ENCODE results near the gene FAM124B.

Gene FAM124B

GRCh38 chr2:224401641-224402342 is at the start of gene FAM124B:
TSS of gene FAM124B (minus strand) at chr2:224402107. CDS start at chr2:224401768, 339 bp downstream.
- DNase-seq (ENCODE audit: low read depth in 3 of 3), result peak in 1 of 3 experiments; percentile 4

- DNase-seq (ENCODE audit: low read depth in 3 of 3), result no peak
Measured at GRCh38 chr2:224449212-224450147, 47.6 kb upstream of the FAM124B start.

- no peak for DNase-seq (ENCODE audit: low read depth in 3 of 3)
Measured at GRCh38 chr2:224448236-224448635, 46.3 kb upstream of the FAM124B start.

DNA sequence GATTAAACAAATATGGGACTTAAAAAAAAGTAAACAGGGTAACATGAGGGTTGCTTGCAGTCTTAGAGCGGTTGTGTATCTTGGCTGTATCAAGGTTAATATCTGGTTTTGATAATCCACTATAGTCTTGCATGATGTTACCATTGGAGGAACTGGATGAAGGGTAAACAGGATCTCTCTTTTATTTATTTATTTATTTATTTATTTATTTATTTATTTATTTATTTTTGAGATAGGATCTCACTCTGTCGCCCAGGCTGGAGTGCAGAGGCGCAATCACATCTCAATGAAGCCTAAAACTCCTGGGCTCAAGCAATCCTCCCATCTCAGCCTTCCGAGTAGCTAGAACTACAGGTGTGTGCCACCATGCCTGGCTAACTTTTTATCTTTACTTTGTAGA is 42.9 kb upstream of the FAM124B start:
- DNase-seq (ENCODE audit: low read depth in 3 of 3), result no peak

- no peak for DNase-seq (ENCODE audit: low read depth in 3 of 3)
Measured at GRCh38 chr2:224444021-224444420, 42.1 kb upstream of the FAM124B start.

GRCh38 chr2:224442071-224442967 is 40.4 kb upstream of the FAM124B start:
- DNase-seq (ENCODE audit: low read depth in 3 of 3), result no peak

DNA sequence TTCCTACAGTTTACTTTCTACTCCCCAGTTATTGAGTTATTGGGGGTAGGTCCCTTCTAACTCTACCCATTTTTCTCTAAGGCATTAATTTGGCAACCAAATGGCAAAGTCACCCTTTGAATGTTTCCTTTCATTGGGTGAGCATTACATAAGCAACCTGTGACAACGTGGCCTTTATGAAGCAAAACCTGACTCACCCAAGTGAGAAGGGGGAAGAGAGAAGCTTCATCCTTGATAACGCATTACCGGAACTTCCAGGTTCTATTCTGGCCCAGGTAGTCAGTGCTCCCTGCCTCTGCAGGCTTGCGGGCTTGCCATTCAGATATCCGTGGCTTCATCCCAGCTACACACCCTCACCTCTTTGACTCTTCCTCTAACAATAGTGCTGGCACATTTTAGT is 39.1 kb upstream of the FAM124B start:
- DNase-seq (ENCODE audit: low read depth in 3 of 3), result no peak

- DNase-seq (ENCODE audit: low read depth in 3 of 3), result no peak
Measured at GRCh38 chr2:224438726-224439125, 36.8 kb upstream of the FAM124B start.

DNA sequence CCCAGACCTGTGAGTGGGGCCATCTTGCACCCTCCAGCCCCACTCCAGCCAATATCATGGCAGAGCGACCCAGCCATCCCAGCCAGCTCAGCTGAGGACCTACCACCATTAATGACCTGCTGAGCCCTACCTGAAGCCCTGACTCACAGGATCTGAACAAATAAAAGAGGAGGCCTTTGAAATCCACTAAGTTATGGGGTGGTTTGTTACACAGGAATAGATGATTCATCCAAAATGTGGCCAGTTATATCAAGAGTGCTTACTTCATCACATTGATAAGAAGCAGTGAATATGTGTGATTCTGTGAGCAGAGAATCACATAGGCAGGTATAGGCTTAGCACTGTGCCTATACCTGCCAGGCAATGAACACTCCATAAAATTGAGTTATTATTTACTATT is 34.7 kb upstream of the FAM124B start:
- DNase-seq (ENCODE audit: low read depth in 3 of 3), result no peak

DNA sequence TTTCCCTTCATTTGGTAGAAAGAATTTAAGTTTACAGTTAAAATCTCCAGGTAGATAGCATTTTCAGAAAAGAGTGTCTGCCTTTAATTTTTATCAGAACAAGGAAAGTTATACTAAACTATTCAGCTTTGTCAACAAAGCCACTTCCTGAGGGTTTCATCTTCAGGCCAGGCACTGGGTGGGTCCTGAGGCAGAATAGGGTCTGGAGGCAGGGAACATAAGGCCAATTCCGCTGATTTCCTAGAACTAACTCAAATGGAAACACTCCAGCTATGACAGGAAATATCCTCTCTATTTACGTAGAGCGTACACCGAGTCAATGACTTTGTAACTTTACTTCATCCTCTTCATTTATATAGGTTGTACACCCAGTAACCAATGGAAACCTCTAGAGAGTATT is 32.7 kb upstream of the FAM124B start:
- no peak for DNase-seq (ENCODE audit: low read depth in 3 of 3)

DNA sequence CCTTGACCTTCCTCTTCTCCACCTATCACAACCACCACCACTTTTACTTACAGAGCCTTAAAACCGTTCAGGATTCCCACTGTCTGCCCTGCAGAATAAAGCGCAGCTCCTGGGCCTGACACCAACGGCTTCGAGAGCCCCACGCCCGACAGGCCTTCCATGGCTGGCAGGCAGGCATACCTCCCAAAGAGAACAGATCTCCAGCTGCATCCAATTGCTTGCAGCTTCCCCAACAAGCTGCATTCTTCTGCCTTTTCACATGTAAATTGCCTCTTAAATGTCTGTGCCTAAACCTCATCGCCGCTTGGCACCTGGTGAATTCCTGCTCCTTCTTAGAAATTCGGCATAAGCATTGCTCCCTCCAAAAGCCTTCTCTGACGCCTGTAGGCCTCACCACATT is 31.5 kb upstream of the FAM124B start:
- no peak for DNase-seq (ENCODE audit: low read depth in 3 of 3)

GRCh38 chr2:224432003-224432579 is 30.2 kb upstream of the FAM124B start:
- no peak for DNase-seq (ENCODE audit: low read depth in 3 of 3)

DNA sequence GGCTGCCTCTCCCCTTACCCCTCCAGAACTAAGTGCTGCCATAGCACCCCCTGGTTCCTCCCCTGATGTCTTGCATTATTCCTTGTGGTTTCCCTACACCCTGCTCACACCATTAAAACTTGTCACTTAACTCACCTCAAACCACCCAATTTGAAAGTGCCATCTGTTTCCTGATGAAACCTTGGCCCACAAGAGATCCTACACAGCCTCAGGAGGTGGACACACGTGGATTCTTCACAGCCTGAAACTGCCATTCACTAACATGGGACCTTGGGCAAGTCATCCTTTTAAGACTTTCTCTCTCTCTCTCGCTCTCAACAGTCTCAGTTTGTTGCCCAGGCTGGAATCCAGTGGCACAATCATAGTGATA is 27.5 kb upstream of the FAM124B start:
- no peak for DNase-seq (ENCODE audit: low read depth in 3 of 3)

- DNase-seq (ENCODE audit: low read depth in 3 of 3), result no peak
Measured at GRCh38 chr2:224428787-224429440, 27.0 kb upstream of the FAM124B start.

- DNase-seq (ENCODE audit: low read depth in 3 of 3), result no peak
Measured at GRCh38 chr2:224427471-224427870, 25.6 kb upstream of the FAM124B start.

GRCh38 chr2:224426656-224427055 is 24.7 kb upstream of the FAM124B start:
- no peak for DNase-seq (ENCODE audit: low read depth in 3 of 3)

DNA sequence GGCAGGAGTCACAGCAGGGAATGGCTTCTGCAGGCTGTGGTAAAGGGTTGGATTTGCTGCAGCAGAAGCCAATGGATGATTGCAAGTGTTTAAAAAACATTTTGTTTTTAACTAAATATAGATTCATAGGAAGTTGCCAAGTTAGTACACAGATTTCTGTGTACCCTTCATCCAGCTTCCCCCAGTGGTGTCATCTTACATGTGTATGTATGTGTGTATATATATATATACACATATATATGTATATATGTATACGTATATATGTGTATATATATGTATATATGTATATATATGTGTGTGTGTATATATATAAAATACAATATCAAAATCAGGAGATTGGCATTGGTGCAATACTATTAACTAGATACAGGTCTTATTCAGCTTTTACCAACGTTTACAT is 19.2 kb upstream of the FAM124B start:
- DNase-seq (ENCODE audit: low read depth in 3 of 3), result no peak

- no peak for DNase-seq (ENCODE audit: low read depth in 3 of 3)
Measured at GRCh38 chr2:224417947-224418346, 16.0 kb upstream of the FAM124B start.

GRCh38 chr2:224417361-224417729 is 15.4 kb upstream of the FAM124B start:
- no peak for DNase-seq (ENCODE audit: low read depth in 3 of 3)

GRCh38 chr2:224416656-224417360 is 14.9 kb upstream of the FAM124B start:
- no peak for DNase-seq (ENCODE audit: low read depth in 3 of 3)

- DNase-seq (ENCODE audit: low read depth in 3 of 3), result no peak
Measured at GRCh38 chr2:224413381-224413780, 11.5 kb upstream of the FAM124B start.
